A673 (cell line): ENCODE data around the gene ORM2. TPM values are rescaled to one million over a fixed set of nuclear protein-coding genes. Genes with fewer than 3 reads are reported as not detected.
"Not testable (repeated sequence)": the region's sequence is repeated elsewhere in the genome, so short reads cannot be mapped to it uniquely, and the experiment has no call there.

Source experiments
- BruUV-seq: library from RNA; stranded (reverse); fragments of 400-500 nt; replicated peaks from 2 replicates; lab custom pipeline; 2021; lab: Mats Ljungman, UMichigan
- CTCF ChIA-PET: fragments of 300-600 bp; sonication (Branson Sonifier 250); formaldehyde crosslinking; loops from one replicate; lab custom pipeline; 2022; ENCODE audit warnings: antibody characterized with exemption; lab: Charles Lee
- POLR2A ChIA-PET: fragments of 300-600 bp; sonication (Branson Sonifier 250); formaldehyde crosslinking; loops from one replicate; lab custom pipeline; 2022; ENCODE audit warnings: antibody characterized with exemption; ENCODE audit not compliant: low non-redundant PET; lab: Charles Lee
- DNase-seq: peaks from one replicate; pipeline ENCODE4 v3.0.0-alpha.2; 2015; ENCODE audit warnings: low spot score
- H3K27ac ChIP-seq: fragments of 200-600 bp; sonication (generic); 2 replicates; pipeline ENCODE4 v1.5.1; 2016; ENCODE audit warnings: mixed run types, low read depth, mild to moderate bottlenecking, mixed read lengths, antibody characterized with exemption, low read length; ENCODE audit not compliant: poor library complexity, severe bottlenecking
- H3K27me3 ChIP-seq: fragments of 200-600 bp; sonication (generic); replicated peaks from 2 replicates; pipeline ENCODE4 v1.6.1; 2017; ENCODE audit warnings: mixed run types, low read depth, mild to moderate bottlenecking, mixed read lengths, antibody characterized with exemption, low read length; ENCODE audit not compliant: insufficient read depth, poor library complexity
- H3K36me3 ChIP-seq: fragments of 200-600 bp; sonication (generic); 2 replicates; pipeline ENCODE4 v1.6.1; 2016; ENCODE audit warnings: mixed run types, mild to moderate bottlenecking, mixed read lengths, antibody characterized with exemption, low read length; ENCODE audit not compliant: insufficient read depth, poor library complexity, severe bottlenecking
- H3K4me1 ChIP-seq: fragments of 200-600 bp; sonication (generic); 2 replicates; pipeline ENCODE4 v1.6.1; 2017; ENCODE audit warnings: mixed run types, mild to moderate bottlenecking, mixed read lengths, antibody characterized with exemption, low read length; ENCODE audit not compliant: insufficient read depth, poor library complexity, severe bottlenecking
- H3K4me3 ChIP-seq: fragments of 200-600 bp; sonication (generic); 2 replicates; pipeline ENCODE4 v1.5.1; 2016; ENCODE audit warnings: low read depth, mixed run types, mild to moderate bottlenecking, mixed read lengths, low read length; ENCODE audit not compliant: poor library complexity, severe bottlenecking
- H3K9me3 ChIP-seq: fragments of 200-600 bp; sonication (generic); 2 replicates; pipeline ENCODE4 v1.6.1; 2016; ENCODE audit warnings: mixed run types, low read depth, mild to moderate bottlenecking, mixed read lengths, antibody characterized with exemption, low read length; ENCODE audit not compliant: poor library complexity, severe bottlenecking
- CTCF ChIP-seq: fragments of 300-800, 200-600 bp; sonication (generic); conservative IDR thresholded peaks from 2 replicates; pipeline ENCODE4 v1.5.1; 2017; ENCODE audit warnings: low read depth, mild to moderate bottlenecking, antibody characterized with exemption, low read length, moderate library complexity, mixed read lengths
- EZH2 ChIP-seq: fragments of 200-600 bp; sonication (generic); IDR thresholded peaks from 2 replicates; pipeline ENCODE4 v1.6.1; 2017; ENCODE audit warnings: borderline replicate concordance, low read depth, mild to moderate bottlenecking, mixed read lengths, antibody characterized with exemption, low read length; ENCODE audit not compliant: poor library complexity, severe bottlenecking
- intact Hi-C: fragments of 100-400 bp; cut with micrococcal nuclease; formaldehyde crosslinking; loops from one replicate; pipeline ENCODE4 v1.10.0; 2022; ENCODE audit not compliant: unreplicated experiment
- total RNA-seq: library from RNA; stranded (reverse); gene quantifications from 2 replicates; pipeline ENCODE4 v1.2.3, GENCODE V29; 2021

Gene ORM2
- total RNA-seq, 1 experiment from 2014 or later: not detected

GRCh38 chr9:114321759-114322158 lies 7.9 kb upstream of the ORM2 start:
- Histone ChIP-seq H3K27me3 (no peaks in the 10 kb centered on the region), H3K9me3 (no peaks in the 10 kb centered on the region), H3K4me3 (no peak overlapping the region), H3K4me1 (peaks cover 4% of the 10 kb centered on the region), H3K27ac (no peak overlapping the region), H3K36me3 (no peaks in the 10 kb centered on the region)
- intact Hi-C loops: no loop called here
- TF ChIP-seq EZH2: no peak
- TF ChIP-seq CTCF: no peak
- no peak for DNase-seq
- no TSS peak for BruUV-seq
- CTCF ChIA-PET: no interaction called here
- POLR2A ChIA-PET: no interaction called here

DNA sequence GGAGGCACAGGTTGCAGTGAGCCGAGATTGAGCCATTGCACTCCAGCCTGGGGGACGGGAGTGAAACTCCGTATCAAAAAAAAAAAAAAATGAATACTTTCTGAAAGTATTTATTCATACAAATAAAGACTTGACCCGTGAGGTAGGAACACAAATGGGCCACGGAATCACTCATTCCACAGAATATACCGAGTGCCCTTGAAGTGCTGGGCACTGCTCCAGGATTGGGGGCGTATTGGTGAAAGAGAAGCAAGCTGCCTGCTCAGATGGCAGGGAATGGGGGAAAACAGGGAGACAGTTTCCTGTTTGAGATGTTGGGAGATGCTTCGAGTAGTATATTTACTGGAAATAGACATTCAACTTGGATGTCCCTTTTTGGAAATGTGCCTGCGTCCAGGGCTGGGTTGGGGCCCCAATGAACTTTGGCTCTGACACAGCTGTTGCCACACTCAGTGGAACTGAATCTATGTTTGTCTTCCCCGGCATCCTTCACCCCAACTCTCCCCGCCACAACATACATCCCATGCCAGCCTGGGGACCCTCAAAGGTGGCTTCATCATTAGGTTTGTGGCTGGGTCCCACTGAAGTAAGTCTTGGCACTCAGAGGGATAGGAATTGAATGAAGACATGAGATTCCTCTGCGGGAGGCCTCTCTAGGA lies 7.4 kb upstream of the ORM2 start:
- H3K27me3 ChIP-seq, H3K4me1 ChIP-seq, H3K27ac ChIP-seq, POLR2A ChIA-PET, H3K4me3 ChIP-seq, CTCF ChIA-PET, intact Hi-C loops, DNase-seq, H3K9me3 ChIP-seq, H3K36me3 ChIP-seq, BruUV-seq: not testable (repeated sequence)

- BruUV-seq, intact Hi-C loops, CTCF ChIA-PET, DNase-seq, H3K4me1 ChIP-seq, POLR2A ChIA-PET, H3K9me3 ChIP-seq, H3K4me3 ChIP-seq, H3K36me3 ChIP-seq, H3K27ac ChIP-seq, H3K27me3 ChIP-seq: not testable (repeated sequence)
Observed at GRCh38 chr9:114322831-114323531, 6.7 kb upstream of the ORM2 start, which contains the start of gene ORM1. Gene ORM1, plus strand, starts transcription at chr9:114323098. Its CDS starts 36 bp downstream, at chr9:114323134.

DNA sequence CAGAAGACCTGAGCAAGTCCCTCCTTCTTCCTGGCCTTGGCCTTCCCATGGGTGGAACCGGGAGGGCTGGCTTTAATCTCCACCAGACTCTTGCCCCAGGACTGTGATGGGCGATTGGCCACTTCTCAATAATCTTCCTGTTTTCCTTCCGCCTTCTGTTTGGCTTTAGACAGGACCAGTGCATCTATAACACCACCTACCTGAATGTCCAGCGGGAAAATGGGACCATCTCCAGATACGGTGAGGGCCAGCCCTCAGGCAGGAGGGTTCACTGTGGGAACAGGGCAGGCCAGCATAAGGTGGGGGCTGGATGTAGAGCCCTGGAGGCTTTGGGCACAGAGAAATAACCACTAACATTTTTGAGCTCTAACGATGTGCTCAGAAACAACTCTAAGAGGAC lies 5.8 kb upstream of the ORM2 start:
- CTCF ChIA-PET, H3K4me1 ChIP-seq, H3K27ac ChIP-seq, H3K4me3 ChIP-seq, H3K27me3 ChIP-seq, H3K9me3 ChIP-seq, POLR2A ChIA-PET, BruUV-seq, H3K36me3 ChIP-seq, DNase-seq, intact Hi-C loops: not testable (repeated sequence)
